Iris pigment epithelial cell (primary cell): ENCODE measurements around the gene PLA2G3.

ENCODE experiments used
- DNase-seq: peaks from one replicate; pipeline ENCODE4 v3.0.0-alpha.2; 2011; ENCODE audit warnings: low read depth

Gene PLA2G3

GRCh38 chr22:31144223-31144622 lies 3.9 kb upstream of the PLA2G3 start:
- DNase-seq, result peak; percentile 33

- no peak for DNase-seq
Measured at GRCh38 chr22:31143537-31143936, 3.2 kb upstream of the PLA2G3 start.

GRCh38 chr22:31143038-31143437 lies 2.7 kb upstream of the PLA2G3 start:
- DNase-seq, result no peak

- DNase-seq, result no peak
Measured at GRCh38 chr22:31142285-31142684, 2.0 kb upstream of the PLA2G3 start.

GRCh38 chr22:31141551-31141950 lies 1.2 kb upstream of the PLA2G3 start:
- DNase-seq, result no peak

- no peak for DNase-seq
Measured at GRCh38 chr22:31140746-31141145, 438 bp upstream of the PLA2G3 start.

- no peak for DNase-seq
Measured at GRCh38 chr22:31139066-31139465, 1.2 kb downstream of the PLA2G3 start.

GRCh38 chr22:31138126-31138525 lies 2.2 kb downstream of the PLA2G3 start:
- no peak for DNase-seq

- DNase-seq, result no peak
Measured at GRCh38 chr22:31137721-31138120, 2.6 kb downstream of the PLA2G3 start.

GRCh38 chr22:31136711-31137110 lies 3.6 kb downstream of the PLA2G3 start:
- DNase-seq, result no peak

GRCh38 chr22:31136155-31136554 lies 4.2 kb downstream of the PLA2G3 start:
- DNase-seq, result no peak

- no peak for DNase-seq
Measured at GRCh38 chr22:31135706-31136105, 4.6 kb downstream of the PLA2G3 start.

GRCh38 chr22:31134688-31135087 lies 5.6 kb downstream of the PLA2G3 start:
- DNase-seq, result no peak

- no peak for DNase-seq
Measured at GRCh38 chr22:31133911-31134310, 6.4 kb downstream of the PLA2G3 start.

GRCh38 chr22:31130873-31131272 lies 9.4 kb downstream of the PLA2G3 start:
- no peak for DNase-seq

- DNase-seq, result no peak
Measured at GRCh38 chr22:31128156-31128555, 12.2 kb downstream of the PLA2G3 start.

- DNase-seq, result no peak
Measured at GRCh38 chr22:31127181-31127772, 13.0 kb downstream of the PLA2G3 start.

GRCh38 chr22:31126869-31127175 lies 13.5 kb downstream of the PLA2G3 start:
- DNase-seq, result no peak

- DNase-seq, result no peak
Measured at GRCh38 chr22:31126128-31126868, 14.0 kb downstream of the PLA2G3 start.

GRCh38 chr22:31125521-31126117 lies 14.7 kb downstream of the PLA2G3 start:
- DNase-seq, result no peak

GRCh38 chr22:31124811-31125465 lies 15.4 kb downstream of the PLA2G3 start:
- DNase-seq, result no peak

GRCh38 chr22:31124290-31124689 lies 16.0 kb downstream of the PLA2G3 start:
- DNase-seq, result no peak

- DNase-seq, result no peak
Measured at GRCh38 chr22:31123292-31123602, 17.1 kb downstream of the PLA2G3 start.
